Endothelial cell of umbilical vein (primary cell): ENCODE data around the gene TIMM50.

Source experiments
- CTCF ChIP-seq, 2 donors: IDR thresholded peaks; 1 replicate in 1 of 2; 2 replicates in 1 of 2; pipeline ENCODE4 v1.5.1; 2011; ENCODE audit warnings: low read length in 2 of 2, mild to moderate bottlenecking in 2 of 2, moderate library complexity in 2 of 2, control low read depth in 1 of 2, inconsistent platforms in 1 of 2, low read depth in 1 of 2; ENCODE audit not compliant: insufficient read depth in 1 of 2; ENCODE audit errors: extremely low read depth in 1 of 2
- EZH2 ChIP-seq: IDR thresholded peaks from 2 replicates; pipeline ENCODE4 v1.6.1; 2012; ENCODE audit warnings: borderline replicate concordance, low read depth, mild to moderate bottlenecking, moderate library complexity, low read length, inconsistent platforms; ENCODE audit not compliant: severe bottlenecking
- FOS ChIP-seq: IDR thresholded peaks from 2 replicates; pipeline ENCODE4 v1.6.1; 2011; ENCODE audit warnings: mild to moderate bottlenecking, low read length, moderate library complexity, borderline replicate concordance; ENCODE audit not compliant: insufficient read depth
- GATA2 ChIP-seq: IDR thresholded peaks from 2 replicates; pipeline ENCODE4 v1.7.0; 2011; ENCODE audit warnings: low read depth, mild to moderate bottlenecking, moderate library complexity, mixed read lengths, low read length; ENCODE audit not compliant: insufficient read length, insufficient read depth
- JUN ChIP-seq: IDR thresholded peaks from 2 replicates; pipeline ENCODE4 v1.6.1; 2011; ENCODE audit warnings: borderline replicate concordance, low read depth; ENCODE audit not compliant: insufficient read length, insufficient read depth
- MAX ChIP-seq: IDR thresholded peaks from 2 replicates; pipeline ENCODE4 v1.6.1; 2011; ENCODE audit not compliant: insufficient read depth, insufficient read length
- MYC ChIP-seq: IDR thresholded peaks from one replicate; pipeline ENCODE4 v1.6.1; 2011; ENCODE audit warnings: mild to moderate bottlenecking, low read depth, low read length
- POLR2A ChIP-seq: IDR thresholded peaks from 2 replicates; pipeline ENCODE4 v1.6.1; 2012; ENCODE audit warnings: low read depth, mild to moderate bottlenecking, control low read depth, low read length
- POLR2AphosphoS5 ChIP-seq: IDR thresholded peaks from 2 replicates; pipeline ENCODE4 v1.6.1; 2012; ENCODE audit warnings: low read depth, mild to moderate bottlenecking, control low read depth, low read length, moderate library complexity; ENCODE audit not compliant: insufficient read depth

- no peak for TF ChIP-seq CTCF (IDR thresholded peaks at IDR 0.05; ENCODE audit: extremely low read depth in 1 of 2, insufficient read depth in 1 of 2, low read depth in 1 of 2, low read length in 2 of 2)
- no peak for TF ChIP-seq EZH2
- TF ChIP-seq POLR2AphosphoS5 = no peak
- no peak for TF ChIP-seq POLR2A
- TF ChIP-seq MAX = no peak
- TF ChIP-seq FOS = no peak
- no peak for TF ChIP-seq MYC
- TF ChIP-seq GATA2 = no peak
- TF ChIP-seq JUN = no peak
Observed at GRCh38 chr19:39434123-39435076, 46.2 kb upstream of the TIMM50 start.
